ENCODE measurements around the gene SHISA2.

The SHISA2 gene

GRCh38 chr13:26042785-26043184 is 9.0 kb downstream of the SHISA2 start:
- TF ChIP-seq TCF12 (IDR thresholded peaks at IDR 0.05; ENCODE audit: low read depth) = no peak
- no peak for TF ChIP-seq EP300 (IDR thresholded peaks at IDR 0.05; ENCODE audit: borderline replicate concordance)
- no peak for TF ChIP-seq ZBTB7A (IDR thresholded peaks at IDR 0.05; ENCODE audit: low read depth)
- no peak for TF ChIP-seq TEAD4 (IDR thresholded peaks at IDR 0.05)
- TF ChIP-seq, protein P1, sequence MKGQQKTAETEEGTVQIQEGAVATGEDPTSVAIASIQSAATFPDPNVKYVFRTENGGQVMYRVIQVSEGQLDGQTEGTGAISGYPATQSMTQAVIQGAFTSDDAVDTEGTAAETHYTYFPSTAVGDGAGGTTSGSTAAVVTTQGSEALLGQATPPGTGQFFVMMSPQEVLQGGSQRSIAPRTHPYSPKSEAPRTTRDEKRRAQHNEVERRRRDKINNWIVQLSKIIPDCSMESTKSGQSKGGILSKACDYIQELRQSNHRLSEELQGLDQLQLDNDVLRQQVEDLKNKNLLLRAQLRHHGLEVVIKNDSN (IDR thresholded peaks at IDR 0.05) = no peak
- TF ChIP-seq NFIC (IDR thresholded peaks at IDR 0.05) = no peak
- no peak for TF ChIP-seq TAF1 (IDR thresholded peaks at IDR 0.05; ENCODE audit: low read depth)
- no peak for TF ChIP-seq EGR1 (IDR thresholded peaks at IDR 0.05)
- TF ChIP-seq CREB1 (IDR thresholded peaks at IDR 0.05; ENCODE audit: low read depth) = no peak
- no peak for TF ChIP-seq CEBPB (IDR thresholded peaks at IDR 0.05)
- TF ChIP-seq YY1 (IDR thresholded peaks at IDR 0.05; ENCODE audit: low read depth) = no peak
- no peak for TF ChIP-seq REST (IDR thresholded peaks at IDR 0.05; ENCODE audit: low read depth)
- no peak for TF ChIP-seq RAD21 (IDR thresholded peaks at IDR 0.05; ENCODE audit: low read depth)
- no peak for TF ChIP-seq MAX (IDR thresholded peaks at IDR 0.05)
- TF ChIP-seq FOXM1 (IDR thresholded peaks at IDR 0.05; ENCODE audit: borderline replicate concordance, low read depth) = no peak

GRCh38 chr13:26041444-26041843 is 10.4 kb downstream of the SHISA2 start:
- TF ChIP-seq CREB1 (IDR thresholded peaks at IDR 0.05; ENCODE audit: low read depth) (no peak), TAF1 (IDR thresholded peaks at IDR 0.05; ENCODE audit: low read depth) (no peak), NFIC (IDR thresholded peaks at IDR 0.05) (no peak), YY1 (IDR thresholded peaks at IDR 0.05; ENCODE audit: low read depth) (no peak), ZBTB7A (IDR thresholded peaks at IDR 0.05; ENCODE audit: low read depth) (no peak), CEBPB (IDR thresholded peaks at IDR 0.05) (no peak), MAX (IDR thresholded peaks at IDR 0.05) (no peak), RAD21 (IDR thresholded peaks at IDR 0.05; ENCODE audit: low read depth) (no peak), FOXM1 (IDR thresholded peaks at IDR 0.05; ENCODE audit: borderline replicate concordance, low read depth) (no peak), EP300 (IDR thresholded peaks at IDR 0.05; ENCODE audit: borderline replicate concordance) (no peak), EGR1 (IDR thresholded peaks at IDR 0.05) (no peak), TEAD4 (IDR thresholded peaks at IDR 0.05) (no peak), REST (IDR thresholded peaks at IDR 0.05; ENCODE audit: low read depth) (no peak), TCF12 (IDR thresholded peaks at IDR 0.05; ENCODE audit: low read depth) (no peak)
- TF ChIP-seq, protein P1 (IDR thresholded peaks at IDR 0.05) = no peak

GRCh38 chr13:26038931-26039475 is 12.8 kb downstream of the SHISA2 start:
- TF ChIP-seq REST (IDR thresholded peaks at IDR 0.05; ENCODE audit: low read depth) (no peak), YY1 (IDR thresholded peaks at IDR 0.05; ENCODE audit: low read depth) (no peak), EGR1 (IDR thresholded peaks at IDR 0.05) (no peak), CEBPB (IDR thresholded peaks at IDR 0.05) (no peak), ZBTB7A (IDR thresholded peaks at IDR 0.05; ENCODE audit: low read depth) (no peak)

- TF ChIP-seq ZBTB7A (IDR thresholded peaks at IDR 0.05; ENCODE audit: low read depth) (no peak), EP300 (IDR thresholded peaks at IDR 0.05; ENCODE audit: borderline replicate concordance) (no peak), NFIC (IDR thresholded peaks at IDR 0.05) (no peak), EGR1 (IDR thresholded peaks at IDR 0.05) (no peak), MAX (IDR thresholded peaks at IDR 0.05) (no peak), TEAD4 (IDR thresholded peaks at IDR 0.05) (no peak), CEBPB (IDR thresholded peaks at IDR 0.05) (no peak), TCF12 (IDR thresholded peaks at IDR 0.05; ENCODE audit: low read depth) (no peak), RAD21 (IDR thresholded peaks at IDR 0.05; ENCODE audit: low read depth) (no peak)
Observed at GRCh38 chr13:26037302-26037701, 14.5 kb downstream of the SHISA2 start.
